Stomach smooth muscle (tissue), 2 donors: Measurements from ENCODE around the gene ZYG11A.

ENCODE experiments used
- H3K27ac ChIP-seq: one replicate; pipeline ENCODE4 v1.7.0; 2013; ENCODE audit warnings: mild to moderate bottlenecking, low read length, inconsistent platforms
- H3K27me3 ChIP-seq, 2 donors: one replicate each; pipeline ENCODE4 v1.7.0; 2013; ENCODE audit warnings: low read length in 2 of 2; ENCODE audit not compliant: insufficient read depth in 2 of 2, control insufficient read depth in 1 of 2
- H3K36me3 ChIP-seq, 2 donors: one replicate each; pipeline ENCODE4 v1.7.0; 2013; ENCODE audit warnings: low read length in 2 of 2; ENCODE audit not compliant: control insufficient read depth in 2 of 2, insufficient read depth in 2 of 2
- H3K4me1 ChIP-seq: one replicate; pipeline ENCODE4 v1.7.0; 2013; ENCODE audit warnings: low read length; ENCODE audit not compliant: control insufficient read depth, insufficient read depth
- H3K4me3 ChIP-seq, 2 donors: one replicate each; pipeline ENCODE4 v1.7.0; 2013; ENCODE audit warnings: low read length in 2 of 2
- H3K9ac ChIP-seq, 2 donors: one replicate each; pipeline ENCODE4 v1.7.0; 2013; ENCODE audit warnings: low read length in 2 of 2, mild to moderate bottlenecking in 1 of 2
- H3K9me3 ChIP-seq, 2 donors: one replicate each; pipeline ENCODE4 v1.7.0; 2013; ENCODE audit warnings: low read length in 2 of 2; ENCODE audit not compliant: control insufficient read depth in 2 of 2
- donor health status: healthy.
- donor health status: Pancreatic carcinoma.

Gene ZYG11A

DNA sequence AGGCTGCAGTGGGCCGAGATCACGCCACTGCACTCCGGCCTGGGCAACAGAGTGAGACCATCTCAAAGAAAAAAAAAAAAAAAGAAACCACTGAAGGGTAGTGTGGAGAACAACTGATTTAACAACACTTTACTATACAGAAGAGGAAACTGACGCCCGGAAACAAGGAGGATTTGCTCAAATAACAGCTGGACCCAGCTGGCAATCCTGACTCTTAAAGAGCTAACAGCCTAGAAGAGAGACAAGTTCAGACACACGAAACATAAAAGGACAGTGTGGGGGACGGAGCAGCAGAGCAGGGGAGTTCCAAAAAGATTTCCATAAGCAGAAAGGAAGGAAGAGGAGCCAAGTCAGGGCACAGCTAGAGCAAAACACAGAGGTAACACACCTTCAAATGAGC is 74.6 kb downstream of the ZYG11A start:
- Histone ChIP-seq H3K9me3 (no peaks in the 10 kb centered on the region), H3K36me3 (no peaks in the 10 kb centered on the region), H3K4me3 (no peak overlapping the region), H3K27me3 (no peaks in the 10 kb centered on the region), H3K9ac (peak overlapping the region in 1 of 2 donors; percentile 21), H3K4me1 (peaks cover 28% of the 10 kb centered on the region), H3K27ac (no peak overlapping the region)

DNA sequence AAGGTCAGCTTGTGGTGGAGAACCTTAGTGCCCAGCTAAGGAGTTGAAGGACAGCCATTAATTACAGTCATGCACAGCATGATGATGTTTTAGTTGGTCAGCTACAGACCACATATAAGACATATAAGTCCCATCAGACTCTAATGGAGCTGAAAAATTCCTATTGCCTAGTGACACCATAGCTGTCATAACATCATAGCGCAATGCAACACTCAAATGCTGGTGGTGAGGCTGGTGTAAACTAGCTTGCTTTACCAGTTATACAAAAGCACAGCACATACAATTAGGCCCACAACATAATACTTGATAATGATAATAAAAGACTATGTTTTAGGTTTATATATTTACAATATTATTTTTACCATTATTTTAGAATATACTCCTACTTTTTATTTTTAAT is 75.0 kb downstream of the ZYG11A start:
- H3K27ac ChIP-seq = no peak overlapping the region
- H3K9me3 ChIP-seq = no peaks in the 10 kb centered on the region
- H3K4me1 ChIP-seq = peaks cover 28% of the 10 kb centered on the region
- no peaks in the 10 kb centered on the region for H3K27me3 ChIP-seq
- no peak overlapping the region for H3K4me3 ChIP-seq
- peak overlapping the region in 1 of 2 donors; percentile 21 for H3K9ac ChIP-seq
- H3K36me3 ChIP-seq = no peaks in the 10 kb centered on the region

DNA sequence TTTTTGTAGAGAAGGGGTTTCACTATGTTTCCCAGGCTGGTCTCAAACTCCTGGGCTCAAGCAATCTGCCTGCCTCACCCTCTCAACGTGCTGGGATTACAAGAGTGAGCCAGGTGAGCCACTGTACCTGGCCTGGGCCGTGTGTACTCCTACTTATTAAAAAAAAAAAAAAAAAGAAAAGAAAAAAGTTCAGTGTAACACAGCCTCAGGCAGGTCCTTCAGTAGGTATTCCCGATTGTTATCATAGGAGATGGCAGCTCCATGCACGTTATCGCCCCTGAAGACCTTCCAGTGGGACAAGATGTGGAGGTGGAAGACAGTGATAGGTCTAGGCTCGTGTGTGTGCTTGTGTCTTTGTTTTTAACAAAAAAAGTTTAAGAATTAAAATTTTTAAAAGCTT is 75.6 kb downstream of the ZYG11A start:
- H3K9me3 ChIP-seq = no peaks in the 10 kb centered on the region
- H3K27ac ChIP-seq = no peak overlapping the region
- peaks cover 28% of the 10 kb centered on the region for H3K4me1 ChIP-seq
- H3K27me3 ChIP-seq = no peaks in the 10 kb centered on the region
- H3K9ac ChIP-seq = no peak overlapping the region
- H3K4me3 ChIP-seq = no peak overlapping the region
- no peaks in the 10 kb centered on the region for H3K36me3 ChIP-seq

DNA sequence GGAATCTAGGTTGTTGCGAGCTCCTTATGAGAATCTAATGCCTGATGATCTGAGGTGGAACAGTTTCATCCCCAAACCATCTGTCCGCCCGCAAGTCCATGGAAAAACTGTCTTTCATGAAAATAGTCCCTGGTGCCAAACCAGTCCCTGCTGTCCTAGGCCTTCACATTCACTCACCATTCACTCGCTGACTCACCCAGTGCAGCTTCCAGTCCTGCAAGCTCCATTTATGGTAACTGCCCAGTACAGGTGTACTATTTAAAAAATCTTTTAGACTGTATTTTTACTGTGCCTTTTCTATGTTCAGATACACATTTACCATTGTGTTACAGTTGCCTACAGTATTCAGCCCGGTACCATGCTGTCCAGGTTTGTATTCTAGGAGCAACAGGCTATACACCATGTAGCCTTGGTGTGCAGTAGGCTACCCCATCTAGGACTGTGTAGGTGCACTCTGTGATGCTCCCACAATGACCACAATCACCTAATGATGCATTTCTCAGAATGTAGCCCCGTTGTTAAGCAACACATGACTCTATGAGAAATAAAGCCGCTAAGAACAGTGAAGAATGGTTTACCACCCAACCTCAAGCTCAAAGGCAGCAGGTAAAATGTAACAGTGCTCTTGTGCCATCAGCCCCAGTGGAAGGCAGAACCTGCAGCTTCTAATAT is 76.6 kb downstream of the ZYG11A start:
- no peaks in the 10 kb centered on the region for H3K36me3 ChIP-seq
- H3K4me3 ChIP-seq = no peak overlapping the region
- no peak overlapping the region for H3K9ac ChIP-seq
- H3K27ac ChIP-seq = peak overlapping the region; percentile 37
- H3K27me3 ChIP-seq = no peaks in the 10 kb centered on the region
- H3K4me1 ChIP-seq = peaks cover 27% of the 10 kb centered on the region
- H3K9me3 ChIP-seq = no peaks in the 10 kb centered on the region

DNA sequence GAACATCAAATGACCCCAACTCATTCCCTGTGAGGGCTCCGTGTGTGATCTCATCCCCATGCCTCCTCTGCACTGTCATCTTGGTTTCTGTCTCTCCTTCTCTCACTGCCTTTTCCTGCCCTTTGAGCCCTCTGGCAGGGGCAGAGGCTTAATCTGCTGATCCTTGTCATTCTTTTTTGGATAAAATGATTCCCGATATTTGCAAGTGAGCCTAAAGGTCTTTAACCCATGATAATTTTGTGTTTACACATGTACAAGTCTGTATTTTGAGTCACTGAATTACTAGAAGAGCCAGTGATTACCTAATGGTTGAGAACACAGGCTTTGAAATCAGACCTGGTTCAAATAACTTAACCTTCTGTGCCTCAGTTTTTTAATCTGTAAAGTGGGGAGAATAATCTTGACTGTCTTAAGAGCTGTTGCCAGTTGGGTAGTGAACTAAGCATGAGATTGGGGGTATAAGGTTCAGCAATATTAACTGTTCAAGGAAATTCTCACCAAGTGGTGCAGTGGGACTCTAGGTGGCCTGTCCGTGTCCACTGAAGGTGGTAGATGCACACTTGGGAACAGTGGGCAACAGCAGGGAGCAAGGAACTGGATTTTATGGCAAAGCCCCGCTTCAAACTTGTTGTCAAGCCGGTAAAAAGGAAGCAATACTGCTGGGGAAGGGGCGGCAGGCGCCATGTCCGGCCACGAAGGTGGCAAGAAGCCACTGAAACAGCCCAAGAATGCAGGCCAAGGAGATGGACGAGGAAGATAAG is 77.3 kb downstream of the ZYG11A start:
- H3K27ac ChIP-seq = peak overlapping the region; percentile 83
- no peak overlapping the region for H3K9ac ChIP-seq
- H3K4me3 ChIP-seq = peak overlapping the region in 1 of 2 donors; percentile 87

DNA sequence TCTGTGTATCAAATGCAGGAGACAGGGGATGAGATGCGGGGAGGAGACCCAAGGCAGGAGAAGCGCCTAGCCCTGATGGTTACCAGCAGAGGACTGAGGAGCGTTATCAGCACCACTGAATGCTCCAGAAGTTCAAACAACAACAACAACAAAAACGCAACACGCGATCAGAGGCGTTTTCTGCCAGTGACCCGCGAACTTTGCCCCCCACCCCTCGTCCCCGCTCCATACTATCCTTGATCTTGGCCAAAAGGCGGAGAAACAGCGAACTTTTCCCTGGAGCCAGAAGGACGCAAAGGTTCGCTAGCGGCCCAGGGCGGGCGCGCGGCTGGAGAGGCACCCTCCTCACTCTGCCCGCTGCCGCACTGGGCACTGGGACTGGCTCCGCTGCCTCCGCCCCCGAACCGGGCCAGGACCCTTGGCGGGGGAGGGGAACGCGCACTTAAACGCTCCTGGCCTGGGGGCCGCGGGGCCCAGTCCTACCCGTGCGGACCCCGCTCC is 78.3 kb downstream of the ZYG11A start:
- no peaks in the 10 kb centered on the region for H3K36me3 ChIP-seq
- peak overlapping the region; percentile 79 to 81 for H3K9ac ChIP-seq
- peak overlapping the region; percentile 83 for H3K27ac ChIP-seq
- H3K27me3 ChIP-seq = no peaks in the 10 kb centered on the region
- peaks cover 15% of the 10 kb centered on the region for H3K4me1 ChIP-seq
- H3K9me3 ChIP-seq = no peaks in the 10 kb centered on the region
- peak overlapping the region; percentile 78 to 87 for H3K4me3 ChIP-seq

More for the DNA sequence above, 77.3 kb downstream of the ZYG11A start:
- H3K9me3 ChIP-seq = no peaks in the 10 kb centered on the region
- no peaks in the 10 kb centered on the region for H3K36me3 ChIP-seq
- H3K27me3 ChIP-seq = no peaks in the 10 kb centered on the region
- H3K4me1 ChIP-seq = peaks cover 20% of the 10 kb centered on the region

DNA sequence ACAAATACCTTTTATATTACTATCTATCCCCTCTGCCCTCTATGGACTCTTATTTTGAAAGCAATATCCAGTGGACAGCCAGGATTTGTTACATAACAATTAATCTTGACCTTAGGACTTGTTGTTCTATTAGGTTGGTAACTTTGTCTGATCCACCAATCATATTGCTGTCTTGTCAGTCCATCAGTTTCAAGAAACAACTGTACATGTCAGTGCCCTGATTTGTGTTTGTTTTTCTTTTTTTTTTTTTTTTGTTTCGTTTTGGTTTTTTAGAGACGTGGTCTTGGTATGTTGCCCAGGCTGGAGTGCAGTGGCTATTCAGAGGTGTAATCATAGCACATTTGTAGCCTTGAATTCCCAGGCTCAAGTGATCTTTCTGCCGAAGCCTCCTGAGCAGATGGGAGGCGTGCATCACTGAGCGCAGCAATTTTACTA is 83.0 kb downstream of the ZYG11A start:
- Histone ChIP-seq H3K36me3 (no peaks in the 10 kb centered on the region), H3K4me3 (peak overlapping the region in 1 of 2 donors; percentile 41), H3K9ac (no peak overlapping the region), H3K27me3 (no peaks in the 10 kb centered on the region), H3K4me1 (peaks cover 27% of the 10 kb centered on the region), H3K9me3 (no peaks in the 10 kb centered on the region), H3K27ac (no peak overlapping the region)

DNA sequence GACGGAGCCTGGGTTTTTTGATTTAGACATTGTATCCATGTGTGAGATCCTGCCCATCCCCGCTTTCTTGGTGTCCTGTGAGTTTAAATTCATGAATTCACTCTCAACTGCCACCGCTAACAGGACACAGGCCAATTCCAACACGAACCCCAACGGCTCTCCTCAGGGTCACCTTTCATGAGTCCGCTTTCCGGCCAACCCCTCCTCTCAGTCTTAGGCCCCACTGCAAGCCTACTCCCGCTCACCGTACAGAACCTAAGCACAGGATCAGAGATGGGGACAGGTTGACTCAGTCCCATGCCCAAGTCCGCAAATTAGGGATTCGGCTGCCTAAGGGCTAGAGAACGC is 84.3 kb downstream of the ZYG11A start:
- no peaks in the 10 kb centered on the region for H3K27me3 ChIP-seq
- H3K36me3 ChIP-seq = no peaks in the 10 kb centered on the region
- H3K4me3 ChIP-seq = peak overlapping the region; percentile 89 to 91
- peaks cover 21% of the 10 kb centered on the region for H3K4me1 ChIP-seq
- H3K9ac ChIP-seq = peak overlapping the region; percentile 82 to 85
- no peaks in the 10 kb centered on the region for H3K9me3 ChIP-seq
- H3K27ac ChIP-seq = peak overlapping the region; percentile 75

DNA sequence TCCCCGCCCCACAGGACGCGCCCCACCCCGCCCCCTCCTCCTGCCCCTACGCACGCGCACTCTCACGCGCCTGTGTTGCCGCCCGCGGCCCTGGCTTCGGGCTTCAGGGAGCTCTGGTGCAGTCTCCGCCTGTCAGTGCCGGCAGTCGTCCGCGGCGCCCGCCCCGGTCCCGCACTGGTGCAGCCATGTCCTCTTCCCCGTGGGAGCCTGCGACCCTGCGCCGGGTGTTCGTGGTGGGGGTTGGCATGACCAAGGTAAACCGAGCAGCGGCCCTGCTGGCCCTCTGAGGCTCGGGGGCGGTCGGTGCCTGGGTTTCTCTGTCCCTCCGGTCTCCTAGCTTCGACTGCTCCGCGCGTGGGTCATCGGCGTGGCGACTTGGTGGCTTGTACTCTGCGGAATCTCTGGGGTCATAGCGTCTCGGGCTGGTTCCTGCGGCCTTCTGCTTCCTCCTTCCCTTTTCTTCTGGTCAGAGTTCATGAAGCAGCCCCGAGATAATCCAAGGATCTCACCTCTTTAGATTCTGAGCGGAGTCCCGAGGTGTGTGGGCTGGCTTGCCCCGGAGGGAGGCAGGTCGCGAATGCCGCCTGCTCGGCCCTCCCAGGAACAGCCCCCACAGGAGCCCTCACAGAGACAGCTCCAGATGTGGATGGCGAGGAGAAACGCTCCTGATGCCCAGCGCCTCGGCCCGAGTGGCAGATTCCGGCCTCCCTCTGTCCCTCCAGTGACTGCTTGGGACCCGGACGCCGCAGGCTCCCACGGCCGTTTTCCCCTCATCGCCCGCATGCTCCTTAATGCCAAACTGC is 84.9 kb downstream of the ZYG11A start, which contains the start of gene SCP2:
TSS of gene SCP2 (plus strand) at position 65 of the 803 bp plus-strand sequence. CDS start at position 186, 121 bp downstream.
- H3K27ac ChIP-seq = peak within 1 kb of the TSS; percentile 75
- no peaks in the 10 kb centered on the region for H3K27me3 ChIP-seq

DNA sequence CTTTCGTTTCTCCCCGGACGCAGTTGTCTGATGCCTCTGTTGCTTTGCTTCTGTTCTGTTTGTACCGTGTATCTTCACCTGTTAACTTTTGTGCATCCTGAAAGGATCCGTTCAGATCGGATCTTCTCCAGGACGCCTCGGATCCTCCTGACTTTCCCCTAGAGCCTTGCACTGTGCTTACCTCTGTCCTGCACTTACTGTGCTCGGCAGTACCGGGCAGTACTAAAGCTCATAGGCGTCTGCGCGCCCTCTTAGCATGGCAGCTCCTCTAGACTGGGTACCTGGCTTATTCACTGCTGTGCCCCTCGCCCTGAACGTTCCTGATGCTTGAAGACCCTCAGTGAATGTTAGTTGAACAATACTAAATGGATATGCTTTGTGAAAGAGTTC is 85.5 kb downstream of the ZYG11A start:
- no peaks in the 10 kb centered on the region for H3K27me3 ChIP-seq
- H3K27ac ChIP-seq = peak overlapping the region; percentile 75
- no peaks in the 10 kb centered on the region for H3K36me3 ChIP-seq
- peak overlapping the region; percentile 89 to 91 for H3K4me3 ChIP-seq
- peaks cover 21% of the 10 kb centered on the region for H3K4me1 ChIP-seq
- H3K9me3 ChIP-seq = no peaks in the 10 kb centered on the region
- peak overlapping the region; percentile 82 to 91 for H3K9ac ChIP-seq

More for the DNA sequence above, 84.9 kb downstream of the ZYG11A start, which contains the start of gene SCP2:
- H3K4me3 ChIP-seq = peak within 1 kb of the TSS; percentile 89 to 91
- peak within 1 kb of the TSS; percentile 82 to 91 for H3K9ac ChIP-seq
- H3K4me1 ChIP-seq = peaks cover 21% of the 10 kb centered on the region
- H3K9me3 ChIP-seq = no peaks in the 10 kb centered on the region
- no peaks in the 10 kb centered on the region for H3K36me3 ChIP-seq
